HG03280 (cell line): ENCODE data around the gene BOLA3.
"Not testable (repeated sequence)": the region's sequence is repeated elsewhere in the genome, so short reads cannot be mapped to it uniquely, and the experiment has no call there.

Experiments
- ATAC-seq: cut with Tn5 transposase; IDR thresholded peaks from one replicate; pipeline ENCODE4 v1.9.1; 2021; ENCODE audit warnings: mild to moderate bottlenecking, moderate library complexity; ENCODE audit not compliant: unreplicated experiment

Gene BOLA3

GRCh38 chr2:74147727-74148456 lies at the start of gene BOLA3:
Gene BOLA3, minus strand, starts transcription at chr2:74147912. Its CDS starts 38 bp downstream, at chr2:74147874.
- peak; percentile 89 for ATAC-seq

DNA sequence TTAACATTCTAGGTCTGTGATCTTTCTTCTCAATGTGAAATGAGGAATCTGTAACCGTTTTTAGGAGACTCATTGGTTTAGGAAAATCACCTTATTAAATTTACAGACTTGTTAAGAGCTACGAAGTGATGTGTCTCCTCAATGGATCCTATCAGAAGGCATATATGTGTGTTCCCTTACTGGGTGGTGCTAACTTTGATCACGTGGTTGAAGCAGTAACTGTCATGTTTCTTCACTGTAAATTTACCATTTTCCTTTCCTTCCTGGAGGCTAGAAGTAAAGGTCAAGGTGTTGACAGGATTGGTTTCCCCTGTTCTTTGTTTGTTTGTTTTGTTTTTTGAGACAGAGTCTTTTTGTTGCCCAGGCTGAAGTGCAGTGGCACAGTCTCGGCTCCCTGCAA lies 49.3 kb upstream of the BOLA3 start:
- no peak for ATAC-seq

GRCh38 chr2:74194799-74195198 lies 47.1 kb upstream of the BOLA3 start:
- no peak for ATAC-seq

- no peak for ATAC-seq
Measured at GRCh38 chr2:74191596-74192380, 44.1 kb upstream of the BOLA3 start.

- no peak for ATAC-seq
Measured at GRCh38 chr2:74188696-74189095, 41.0 kb upstream of the BOLA3 start.

- no peak for ATAC-seq
Measured at GRCh38 chr2:74188018-74188601, 40.4 kb upstream of the BOLA3 start.

DNA sequence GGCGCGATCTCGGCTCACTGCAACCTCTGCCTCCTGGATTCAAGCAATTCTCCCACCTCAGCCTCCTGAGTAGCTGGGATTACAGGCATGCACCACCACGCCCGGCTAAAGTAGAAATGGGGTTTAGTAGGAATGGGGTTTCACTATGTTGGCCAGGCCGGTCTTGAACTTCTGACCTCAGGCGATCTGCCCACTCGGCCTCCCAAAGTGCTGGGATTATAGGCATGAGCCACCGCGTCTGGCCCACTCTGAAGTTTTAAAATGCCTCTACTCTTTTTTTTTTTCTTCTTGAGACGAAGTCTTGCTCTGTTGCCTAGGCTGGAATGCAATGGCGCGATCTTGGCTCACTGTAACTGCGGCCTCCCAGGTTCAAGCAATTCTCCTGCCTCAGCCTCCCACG lies 39.0 kb upstream of the BOLA3 start:
- ATAC-seq: not testable (repeated sequence)

DNA sequence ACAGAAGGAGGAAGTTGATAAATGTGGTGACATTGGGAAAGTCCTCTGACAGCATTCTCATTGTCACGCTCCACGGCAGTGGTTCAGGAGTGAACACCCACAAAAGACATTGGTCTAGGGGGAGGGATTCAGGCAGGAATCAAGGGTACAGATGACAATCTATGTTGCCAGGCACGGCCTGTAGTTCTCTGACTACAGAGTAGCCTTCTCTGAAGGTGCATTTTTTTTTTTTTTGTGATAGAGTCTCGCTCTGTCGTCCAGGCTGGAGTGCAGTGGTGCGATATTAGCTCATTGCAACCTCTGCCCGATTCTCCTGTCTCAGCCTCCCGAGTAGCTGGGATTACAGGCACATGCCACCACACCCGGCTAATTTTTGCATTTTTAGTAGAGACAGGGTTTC lies 38.3 kb upstream of the BOLA3 start:
- peak; percentile 43 for ATAC-seq

DNA sequence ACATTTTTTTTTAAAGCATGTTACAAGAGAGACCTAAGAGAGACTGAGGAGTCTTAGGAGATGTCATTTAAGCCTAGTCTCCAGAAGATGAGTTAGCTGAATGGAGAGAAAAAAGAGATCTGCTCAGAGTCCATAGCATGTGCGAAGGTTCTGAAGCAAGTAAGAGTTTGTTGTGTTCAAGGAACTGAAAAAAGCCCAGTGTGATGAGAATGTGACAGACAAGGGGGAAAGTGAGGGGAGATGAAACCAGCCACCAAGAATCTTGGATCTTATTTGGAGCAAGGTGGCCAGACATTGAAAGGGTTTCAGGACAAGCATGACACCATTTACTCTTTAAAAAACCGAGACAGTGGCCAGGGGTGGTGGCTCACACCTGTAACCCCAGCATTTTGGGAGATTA lies 36.2 kb upstream of the BOLA3 start:
- ATAC-seq: no peak

DNA sequence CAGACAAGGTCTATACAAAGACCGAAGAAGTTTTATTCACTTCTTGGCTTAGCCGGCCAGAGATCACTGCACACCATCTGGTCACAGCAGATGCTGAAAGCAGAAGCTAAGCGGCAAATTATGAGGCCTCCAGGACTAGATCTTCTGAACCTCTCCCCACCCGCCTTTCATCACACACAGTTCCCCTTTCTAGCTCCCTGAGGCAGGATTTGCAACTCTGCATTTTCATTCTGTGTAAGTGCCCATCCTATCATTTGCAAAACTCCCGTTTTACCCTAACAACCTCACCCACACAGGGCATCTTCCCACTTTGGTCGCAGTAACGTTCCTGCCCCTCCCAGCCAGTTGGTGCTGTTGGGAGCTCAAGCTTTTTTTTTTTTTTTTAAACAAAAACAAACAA lies 34.0 kb upstream of the BOLA3 start:
- ATAC-seq: peak; percentile 28

DNA sequence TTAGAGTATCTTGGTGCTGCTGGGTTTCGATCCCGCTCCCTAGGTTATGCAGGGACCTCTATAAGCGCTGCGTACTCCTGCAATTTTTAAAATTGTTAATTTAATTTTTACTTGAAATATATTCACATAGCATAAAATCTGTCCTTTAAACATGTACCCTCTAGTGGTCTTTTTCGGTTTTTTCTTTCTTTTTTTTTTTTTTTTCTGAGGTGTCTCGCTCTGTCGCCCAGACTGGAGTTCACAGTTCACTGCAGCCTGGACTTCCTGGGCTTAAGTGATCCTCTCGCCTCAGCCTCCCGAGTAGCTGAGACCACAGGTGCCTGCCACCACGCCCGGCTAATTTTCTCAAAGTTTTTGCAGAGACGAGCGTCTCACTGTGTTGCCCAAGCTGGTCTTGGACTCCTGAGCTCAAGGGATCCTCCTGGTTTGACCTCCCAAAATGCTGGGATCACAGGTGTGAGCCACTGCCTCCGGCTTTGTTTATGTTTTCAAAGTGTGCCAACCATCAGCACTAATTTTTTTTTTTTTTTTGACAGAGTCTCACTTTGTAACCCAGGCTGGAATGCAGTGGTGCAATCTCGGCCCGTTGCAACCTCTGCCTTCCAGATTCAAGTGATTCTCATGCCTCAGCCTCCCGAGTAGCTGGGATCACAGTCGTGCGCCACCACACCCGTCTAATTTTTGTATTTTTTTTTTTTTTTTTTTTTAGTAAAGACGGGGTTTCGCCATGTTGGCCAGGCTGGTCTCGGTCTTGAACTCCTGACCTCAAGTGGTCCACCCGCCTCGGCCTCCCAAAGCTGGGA lies 31.6 kb upstream of the BOLA3 start:
- peak; percentile 13 for ATAC-seq

- peak; percentile 83 for ATAC-seq
Measured at GRCh38 chr2:74178211-74179062, 30.7 kb upstream of the BOLA3 start, which contains the start of gene MOB1A. Gene MOB1A, minus strand, starts transcription at chr2:74178879. Its CDS starts 205 bp downstream, at chr2:74178674.

GRCh38 chr2:74177696-74178095 lies 30.0 kb upstream of the BOLA3 start:
- ATAC-seq: no peak

GRCh38 chr2:74174909-74175308 lies 27.2 kb upstream of the BOLA3 start:
- ATAC-seq: no peak

GRCh38 chr2:74168739-74169138 lies 21.0 kb upstream of the BOLA3 start:
- ATAC-seq: no peak

GRCh38 chr2:74164761-74165160 lies 17.0 kb upstream of the BOLA3 start:
- no peak for ATAC-seq

- no peak for ATAC-seq
Measured at GRCh38 chr2:74162951-74163350, 15.2 kb upstream of the BOLA3 start.

GRCh38 chr2:74155830-74156229 lies 8.1 kb upstream of the BOLA3 start:
- ATAC-seq: no peak

DNA sequence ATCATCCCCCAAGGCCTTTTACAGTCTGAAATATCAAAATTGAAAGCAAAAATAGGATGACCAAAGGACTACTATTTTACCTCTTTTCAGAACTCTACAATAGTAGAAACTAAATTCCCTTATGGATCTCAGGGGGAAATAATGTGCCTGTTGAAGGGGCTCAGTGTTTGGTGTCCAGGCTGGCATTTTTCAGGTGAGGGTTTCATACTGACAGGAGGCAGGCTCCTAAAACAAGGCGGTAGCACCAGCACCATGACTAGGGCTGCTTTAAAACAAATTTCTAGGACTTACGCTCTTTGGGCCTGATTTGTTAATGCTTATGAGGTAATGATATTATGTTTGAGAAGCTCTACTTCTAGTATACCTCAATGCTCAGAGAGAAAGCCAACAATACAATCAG lies 5.2 kb upstream of the BOLA3 start:
- ATAC-seq: no peak
